GM23248 (cell line): Measurements from ENCODE around the gene SMIM28.

Experiments
- EZH2 ChIP-seq: fragments of 200-600 bp; sonication (generic); IDR thresholded peaks from 2 replicates; pipeline ENCODE4 v1.6.1; 2018; ENCODE audit warnings: antibody characterized with exemption, mild to moderate bottlenecking; ENCODE audit not compliant: insufficient read depth, poor library complexity, severe bottlenecking
- EZH2phosphoT487 ChIP-seq: fragments of 200-600 bp; sonication (generic); IDR thresholded peaks from 2 replicates; pipeline ENCODE4 v1.6.1; 2018; ENCODE audit warnings: antibody characterized with exemption, moderate library complexity, mild to moderate bottlenecking, low read depth; ENCODE audit not compliant: insufficient read depth

DNA sequence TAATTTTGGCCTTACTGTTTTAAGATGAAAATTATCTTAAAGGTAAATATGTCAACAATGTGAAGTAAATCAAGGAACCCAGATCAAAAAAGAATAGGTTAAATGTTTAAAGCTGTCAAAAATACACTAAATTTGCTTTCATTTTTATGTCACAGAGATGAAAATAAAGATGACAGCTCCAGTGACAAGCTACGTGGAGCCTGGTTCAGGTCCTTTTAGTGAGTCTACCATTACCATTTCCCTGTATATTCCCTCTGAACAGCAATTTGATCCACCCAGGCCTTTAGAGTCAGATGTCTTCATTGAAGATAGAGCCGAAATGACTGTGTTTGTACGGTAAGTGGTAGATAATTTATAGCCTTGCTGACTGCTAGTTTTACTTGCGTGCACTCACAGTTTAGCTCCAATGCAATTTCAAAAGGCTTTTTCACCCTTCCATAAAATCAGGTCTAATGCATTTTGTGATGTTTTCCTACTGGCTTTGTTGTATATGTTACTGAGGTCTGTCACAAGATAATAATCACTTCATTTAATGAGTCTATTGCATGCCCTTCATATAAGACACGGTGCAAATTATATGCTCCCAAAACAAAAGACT, 28.2 kb downstream of the SMIM28 start:
- no peak for TF ChIP-seq EZH2
- TF ChIP-seq EZH2phosphoT487: no peak
